Breast epithelium (tissue), 4 donors: Measurements from ENCODE around the gene SLC66A1. TPM values are rescaled to one million over a fixed set of nuclear protein-coding genes. Genes with fewer than 3 reads are reported as not detected.
A peak's percentile ranks its signal among the peaks of the same experiment; 100 is the strongest.

Experiments used
- DNase-seq, 2 donors: peaks; one replicate each; pipeline ENCODE4 v3.0.0-alpha.2; 2019; ENCODE audit warnings: low spot score in 2 of 2
- H3K27ac ChIP-seq, 2 donors: fragments of 200-600 bp; sonication (generic) in 1 of 2; one replicate each; pipeline ENCODE4 v1.5.1; 2016 to 2019; ENCODE audit warnings: mild to moderate bottlenecking in 1 of 2
- H3K27me3 ChIP-seq, 2 donors: fragments of 200-600 bp; sonication (generic) in 1 of 2; one replicate each; pipeline versions ENCODE4 v1.5.1 to v1.6.0; 2017 to 2019; ENCODE audit warnings: control low read depth in 1 of 2, mild to moderate bottlenecking in 1 of 2
- H3K36me3 ChIP-seq: fragments of 200-600 bp; one replicate; pipeline ENCODE4 v1.5.1; 2019
- H3K4me1 ChIP-seq, 2 donors: fragments of 200-600 bp; sonication (generic); one replicate each; pipeline ENCODE4 v1.5.1; 2016 to 2019; ENCODE audit warnings: control low read depth in 1 of 2
- H3K4me3 ChIP-seq, 3 donors: fragments of 200-600 bp; sonication (generic); 1 replicate in 2 of 3; 2 replicates in 1 of 3; pipeline ENCODE4 v1.5.1; 2016 to 2019; ENCODE audit warnings: mild to moderate bottlenecking in 3 of 3, moderate library complexity in 2 of 3
- H3K9me3 ChIP-seq, 2 donors: fragments of 200-600 bp; sonication (generic) in 1 of 2; one replicate each; pipeline ENCODE4 v1.5.1; 2016 to 2019; ENCODE audit warnings: control low read depth in 1 of 2
- CTCF ChIP-seq, 3 donors: fragments of 450-650 bp; IDR thresholded peaks; one replicate each; pipeline ENCODE4 v1.5.1; 2016 to 2017; ENCODE audit warnings: antibody characterized with exemption in 3 of 3, mild to moderate bottlenecking in 3 of 3, moderate library complexity in 3 of 3
- POLR2A ChIP-seq: fragments of 450-650 bp; IDR thresholded peaks from one replicate; pipeline ENCODE4 v1.6.1; 2016; ENCODE audit warnings: antibody characterized with exemption, mild to moderate bottlenecking, moderate library complexity
- POLR2AphosphoS5 ChIP-seq, 3 donors: sonication (generic); formaldehyde crosslinking; IDR thresholded peaks; one replicate each; pipeline ENCODE4 v1.6.1; 2017; ENCODE audit warnings: antibody characterized with exemption in 3 of 3
- intact Hi-C: fragments of 100-400 bp; cut with DNase I; formaldehyde crosslinking; loops from one replicate; pipeline ENCODE4 v1.15.1; 2023; ENCODE audit warnings: low total_unique reads
- total RNA-seq, 3 donors: library from RNA; depleted of rRNA; stranded (reverse); fragments of >200 nt; gene quantifications; one replicate each; pipeline ENCODE4 v1.1.0, GENCODE V29; 2016

Gene SLC66A1
- total RNA-seq, 3 donors from 2014 or later, result 6.2 to 13.9 (median 13.1) TPM

- peaks cover 4 to 6% of the 10 kb centered on the region in 2 donors for H3K4me1 ChIP-seq
- intact Hi-C loops, result loop anchor here (10.0 kb wide), 1 partner anchor 309 kb away; no protein-coding TSS in a partner anchor
- TF ChIP-seq POLR2AphosphoS5 (IDR thresholded peaks at IDR 0.05), result no peak
- no peak for TF ChIP-seq POLR2A
- no peak for TF ChIP-seq CTCF (IDR thresholded peaks at IDR 0.05)
- no peaks in the 10 kb centered on the region for H3K36me3 ChIP-seq
- no peak for DNase-seq
- H3K9me3 ChIP-seq, result no peaks in the 10 kb centered on the region
- H3K27ac ChIP-seq, result no peak overlapping the region
- H3K27me3 ChIP-seq, result no peaks in the 10 kb centered on the region
- no peak overlapping the region for H3K4me3 ChIP-seq
Observed at GRCh38 chr1:19346026-19346425, 33.9 kb downstream of the SLC66A1 start.

- TF ChIP-seq CTCF (IDR thresholded peaks at IDR 0.05) (no peak), POLR2A (no peak), POLR2AphosphoS5 (IDR thresholded peaks at IDR 0.05) (no peak)
- Histone ChIP-seq H3K36me3 (no peaks in the 10 kb centered on the region), H3K4me3 (no peak overlapping the region), H3K27ac (peak overlapping the region in 1 of 2 donors; percentile 14), H3K9me3 (no peaks in the 10 kb centered on the region), H3K4me1 (peaks cover 0 to 4% of the 10 kb centered on the region in 2 donors), H3K27me3 (no peaks in the 10 kb centered on the region)
- DNase-seq, result no peak
- intact Hi-C loops, result loop anchor here (10.0 kb wide), 1 partner anchor 307 kb away; no protein-coding TSS in a partner anchor
Observed at GRCh38 chr1:19347533-19348172, 35.5 kb downstream of the SLC66A1 start.

GRCh38 chr1:19348441-19349198, 36.5 kb downstream of the SLC66A1 start:
- Histone ChIP-seq H3K4me1 (peaks cover 0 to 4% of the 10 kb centered on the region in 2 donors), H3K27ac (no peak overlapping the region), H3K36me3 (no peaks in the 10 kb centered on the region), H3K27me3 (no peaks in the 10 kb centered on the region), H3K9me3 (no peaks in the 10 kb centered on the region), H3K4me3 (no peak overlapping the region)
- no peak for DNase-seq
- no peak for TF ChIP-seq CTCF (IDR thresholded peaks at IDR 0.05)
- no peak for TF ChIP-seq POLR2A
- TF ChIP-seq POLR2AphosphoS5 (IDR thresholded peaks at IDR 0.05), result no peak
- intact Hi-C loops, result loop anchor here (10.0 kb wide), 1 partner anchor 306 kb away; no protein-coding TSS in a partner anchor

GRCh38 chr1:19349999-19350398, 37.9 kb downstream of the SLC66A1 start:
- no peaks in the 10 kb centered on the region for H3K36me3 ChIP-seq
- DNase-seq, result no peak
- TF ChIP-seq CTCF (IDR thresholded peaks at IDR 0.05), result no peak
- TF ChIP-seq POLR2A, result no peak
- TF ChIP-seq POLR2AphosphoS5 (IDR thresholded peaks at IDR 0.05), result no peak
- H3K4me1 ChIP-seq, result peaks cover 0 to 8% of the 10 kb centered on the region in 2 donors
- no peaks in the 10 kb centered on the region for H3K27me3 ChIP-seq
- no peak overlapping the region for H3K4me3 ChIP-seq
- H3K27ac ChIP-seq, result no peak overlapping the region
- intact Hi-C loops, result loop anchor here (10.0 kb wide), 1 partner anchor 305 kb away; no protein-coding TSS in a partner anchor
- H3K9me3 ChIP-seq, result no peaks in the 10 kb centered on the region

- H3K9me3 ChIP-seq, result no peaks in the 10 kb centered on the region
- no peaks in the 10 kb centered on the region for H3K27me3 ChIP-seq
- H3K27ac ChIP-seq, result no peak overlapping the region
- peaks cover 0 to 8% of the 10 kb centered on the region in 2 donors for H3K4me1 ChIP-seq
- no peak overlapping the region for H3K4me3 ChIP-seq
- intact Hi-C loops, result no loop called here
- no peak for DNase-seq
- H3K36me3 ChIP-seq, result no peaks in the 10 kb centered on the region
- TF ChIP-seq POLR2A (no peak), POLR2AphosphoS5 (IDR thresholded peaks at IDR 0.05) (no peak), CTCF (IDR thresholded peaks at IDR 0.05) (no peak)
Observed at GRCh38 chr1:19350566-19350965, 38.4 kb downstream of the SLC66A1 start.
